Lower leg skin (tissue), 4 donors: ENCODE results near the gene BMP7. TPM values are rescaled to one million over a fixed set of nuclear protein-coding genes. Genes with fewer than 3 reads are reported as not detected.

Source experiments
- DNase-seq, 2 donors: peaks; one replicate each; pipeline ENCODE4 v3.0.0-alpha.2; 2019; ENCODE audit warnings: low spot score in 2 of 2
- H3K4me3 ChIP-seq: fragments of 200-600 bp; sonication (generic); 2 replicates; pipeline ENCODE4 v1.5.1; 2017; ENCODE audit warnings: mild to moderate bottlenecking, low read depth; ENCODE audit not compliant: poor library complexity, severe bottlenecking
- POLR2A ChIP-seq, 2 donors: fragments of 450-650 bp; IDR thresholded peaks; one replicate each; pipeline ENCODE4 v1.6.1; 2016 to 2017; ENCODE audit warnings: antibody characterized with exemption in 2 of 2, mild to moderate bottlenecking in 1 of 2, moderate library complexity in 1 of 2
- WGBS, 2 donors: methylation state at CpG; one replicate each; pipeline ENCODE4 v1.1.5; 2018; 5-methylcytosine and 5-hydroxymethylcytosine counted together
- intact Hi-C: fragments of 100-400 bp; cut with DNase I; formaldehyde crosslinking; loops from one replicate; pipeline ENCODE4 v1.15.0; 2023; ENCODE audit warnings: low total_unique reads
- total RNA-seq, 4 donors: library from RNA; depleted of rRNA; stranded (reverse); fragments of >200 nt; gene quantifications; one replicate each; pipeline ENCODE4 v1.1.0, GENCODE V29; 2016
- TF ChIP-seq, protein P1 (sequence below), 3 donors: fragments of 450-650 bp; IDR thresholded peaks; one replicate each; pipeline ENCODE4 v1.5.1; 2016; ENCODE audit warnings: antibody characterized with exemption in 3 of 3, mild to moderate bottlenecking in 3 of 3, moderate library complexity in 2 of 3

Gene BMP7
- total RNA-seq, 4 donors from 2014 or later, result 40.5 to 66.3 (median 46.8) TPM

DNA sequence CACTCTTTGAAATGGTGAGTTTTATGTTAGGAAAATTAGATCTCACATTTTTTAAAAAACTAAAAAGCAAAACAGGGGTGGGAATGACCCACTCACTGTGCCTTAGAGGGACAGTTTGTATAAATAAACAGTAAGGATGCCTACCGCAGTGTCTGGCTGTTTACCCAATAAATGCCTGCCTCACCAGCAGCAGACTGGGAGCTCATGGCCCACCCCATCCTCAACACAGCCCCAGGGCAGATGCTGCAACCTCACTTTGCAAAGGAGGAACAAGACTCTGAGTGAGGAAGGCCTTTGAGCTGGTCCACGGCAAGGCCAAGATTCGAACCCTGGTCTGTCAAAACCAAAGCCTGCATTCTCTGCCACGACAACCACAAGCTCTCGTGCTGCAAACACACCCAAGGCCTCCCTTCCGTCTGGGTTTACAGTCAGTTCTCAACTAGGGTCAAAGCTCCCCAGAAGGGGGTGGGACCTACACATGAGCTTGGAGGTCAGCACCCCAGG is 77.8 kb downstream of the BMP7 start:
- no peak for TF ChIP-seq POLR2A (IDR thresholded peaks at IDR 0.05)
- TF ChIP-seq, protein P1, sequence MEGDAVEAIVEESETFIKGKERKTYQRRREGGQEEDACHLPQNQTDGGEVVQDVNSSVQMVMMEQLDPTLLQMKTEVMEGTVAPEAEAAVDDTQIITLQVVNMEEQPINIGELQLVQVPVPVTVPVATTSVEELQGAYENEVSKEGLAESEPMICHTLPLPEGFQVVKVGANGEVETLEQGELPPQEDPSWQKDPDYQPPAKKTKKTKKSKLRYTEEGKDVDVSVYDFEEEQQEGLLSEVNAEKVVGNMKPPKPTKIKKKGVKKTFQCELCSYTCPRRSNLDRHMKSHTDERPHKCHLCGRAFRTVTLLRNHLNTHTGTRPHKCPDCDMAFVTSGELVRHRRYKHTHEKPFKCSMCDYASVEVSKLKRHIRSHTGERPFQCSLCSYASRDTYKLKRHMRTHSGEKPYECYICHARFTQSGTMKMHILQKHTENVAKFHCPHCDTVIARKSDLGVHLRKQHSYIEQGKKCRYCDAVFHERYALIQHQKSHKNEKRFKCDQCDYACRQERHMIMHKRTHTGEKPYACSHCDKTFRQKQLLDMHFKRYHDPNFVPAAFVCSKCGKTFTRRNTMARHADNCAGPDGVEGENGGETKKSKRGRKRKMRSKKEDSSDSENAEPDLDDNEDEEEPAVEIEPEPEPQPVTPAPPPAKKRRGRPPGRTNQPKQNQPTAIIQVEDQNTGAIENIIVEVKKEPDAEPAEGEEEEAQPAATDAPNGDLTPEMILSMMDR (IDR thresholded peaks at IDR 0.05), result no peak
- H3K4me3 ChIP-seq, result no peak overlapping the region
- intact Hi-C loops, result no loop called here
- DNase-seq, result no peak
- WGBS, 2 donors, result 89 to 90% methylated on average over 6 of the region's 6 CpGs

DNA sequence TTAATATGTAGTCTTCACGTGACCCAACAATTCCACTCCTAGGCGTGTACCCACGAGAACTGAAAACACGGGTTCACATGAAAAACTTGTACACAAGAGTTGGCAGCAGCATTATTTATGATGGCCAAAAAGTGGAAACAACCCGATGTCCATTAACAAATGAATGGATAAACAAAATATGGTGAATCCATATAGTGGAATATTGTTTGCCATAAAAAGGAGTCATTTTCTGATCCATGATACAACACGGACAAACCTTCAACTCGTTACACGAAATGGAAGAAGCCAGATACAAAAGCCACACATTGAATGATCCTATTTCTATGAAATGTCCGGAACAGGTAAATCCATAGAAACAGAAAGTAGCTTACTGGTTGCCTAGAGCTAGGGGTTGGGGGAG is 78.4 kb downstream of the BMP7 start:
- intact Hi-C loops, result no loop called here
- no peak for DNase-seq
- no peak overlapping the region for H3K4me3 ChIP-seq
- 93 to 96% methylated on average over 9 of the region's 9 CpGs for WGBS, 2 donors
- TF ChIP-seq POLR2A (IDR thresholded peaks at IDR 0.05), result no peak
- TF ChIP-seq, protein P1 (IDR thresholded peaks at IDR 0.05), result no peak

DNA sequence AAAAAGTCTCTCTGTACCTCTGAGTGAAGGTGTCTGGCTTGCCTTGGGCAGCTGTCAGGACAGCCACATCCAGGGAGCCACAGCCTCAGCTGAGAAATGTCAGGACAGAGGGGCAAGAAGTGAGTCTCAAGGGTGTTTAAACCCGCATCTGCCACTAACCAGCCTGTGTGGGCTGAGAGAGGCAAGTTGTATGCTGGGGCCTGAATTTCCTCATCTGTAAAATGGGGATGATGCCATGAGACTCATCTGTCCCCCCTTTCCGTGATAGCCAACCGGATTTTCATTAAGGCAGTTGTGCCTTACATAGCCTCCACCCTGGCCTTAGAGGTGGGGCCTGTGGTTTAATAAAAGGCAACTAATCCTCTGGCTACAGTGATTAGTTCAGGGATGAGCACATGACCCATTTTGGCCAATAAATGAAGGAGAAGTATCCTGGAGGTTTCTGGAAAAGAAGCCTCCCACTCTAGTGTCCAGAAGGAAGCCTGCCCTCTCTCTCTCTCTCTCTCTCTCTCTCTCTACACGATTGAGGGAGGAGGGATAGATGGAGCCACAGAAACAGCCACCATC is 79.3 kb downstream of the BMP7 start:
- no peak for DNase-seq
- no peak overlapping the region for H3K4me3 ChIP-seq
- intact Hi-C loops, result no loop called here
- 81 to 82% methylated on average over 4 of the region's 4 CpGs for WGBS, 2 donors
- TF ChIP-seq POLR2A (IDR thresholded peaks at IDR 0.05), result no peak
- TF ChIP-seq, protein P1 (IDR thresholded peaks at IDR 0.05), result no peak

DNA sequence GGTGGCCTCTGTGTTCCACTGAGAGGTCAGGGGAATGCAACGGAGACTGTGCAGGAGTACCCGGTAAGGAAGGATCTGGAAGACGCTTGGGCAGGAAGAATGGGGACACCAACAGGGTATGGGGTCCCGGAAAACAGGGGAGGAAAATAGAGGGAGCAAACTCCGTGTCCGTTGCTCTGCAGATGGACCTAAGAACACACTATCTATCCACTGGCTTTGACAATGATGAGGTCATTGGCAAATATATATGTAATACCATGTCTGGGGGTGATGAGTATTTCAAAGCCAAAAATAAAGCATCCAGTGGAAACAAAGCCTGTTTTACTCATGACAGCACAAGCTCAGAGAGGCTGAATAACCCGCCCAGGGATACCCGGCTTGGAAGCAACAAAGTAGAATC is 80.2 kb downstream of the BMP7 start:
- no peak overlapping the region for H3K4me3 ChIP-seq
- DNase-seq, result no peak
- intact Hi-C loops, result no loop called here
- 85 to 89% methylated on average over 8 of the region's 8 CpGs for WGBS, 2 donors
- TF ChIP-seq, protein P1 (IDR thresholded peaks at IDR 0.05), result no peak
- no peak for TF ChIP-seq POLR2A (IDR thresholded peaks at IDR 0.05)

DNA sequence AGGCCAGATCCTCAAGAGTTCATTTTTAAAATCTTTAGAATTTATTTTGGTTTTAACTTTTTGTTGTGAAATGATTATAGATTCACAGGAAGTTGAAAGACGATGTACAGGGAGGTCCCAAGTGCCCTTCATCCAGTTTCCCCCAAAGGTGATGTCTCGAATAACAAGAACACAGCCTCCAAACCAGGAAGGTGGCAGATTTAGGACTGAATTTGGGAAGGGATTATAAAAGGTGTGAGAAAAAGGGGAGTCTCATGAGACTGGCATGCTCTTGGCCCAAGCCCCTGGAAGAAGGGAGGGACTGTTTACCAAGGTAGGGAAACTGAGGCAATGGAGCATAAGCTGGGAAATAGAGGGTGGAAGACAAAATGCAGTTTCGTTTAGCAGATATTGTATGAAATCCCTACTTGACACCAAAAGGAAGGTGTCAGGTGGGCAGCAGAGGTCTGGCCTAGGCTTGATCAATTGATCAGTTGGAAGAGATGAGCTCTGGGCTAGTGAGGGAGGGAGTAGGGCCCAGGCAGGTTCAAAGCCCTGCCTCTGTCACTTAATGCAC is 81.2 kb downstream of the BMP7 start:
- intact Hi-C loops, result no loop called here
- TF ChIP-seq POLR2A (IDR thresholded peaks at IDR 0.05), result no peak
- TF ChIP-seq, protein P1 (IDR thresholded peaks at IDR 0.05), result no peak
- H3K4me3 ChIP-seq, result no peak overlapping the region
- DNase-seq, result no peak
- WGBS, 2 donors, result 88 to 94% methylated on average over 3 of the region's 3 CpGs
